HG03342 (cell line): ENCODE data around the gene FAM236D.
"Not testable (repeated sequence)": the region's sequence is repeated elsewhere in the genome, so short reads cannot be mapped to it uniquely, and the experiment has no call there.

ENCODE experiments used
- ATAC-seq: cut with Tn5 transposase; IDR thresholded peaks from one replicate; pipeline ENCODE4 v1.9.1; 2021; ENCODE audit warnings: mild to moderate bottlenecking, moderate library complexity; ENCODE audit not compliant: unreplicated experiment

Gene FAM236D

GRCh38 chrX:72808110-72808509 is at the start of gene FAM236D:
TSS of gene FAM236D (minus strand) at chrX:72808210. CDS start at chrX:72808110, 100 bp downstream.
- ATAC-seq = not testable (repeated sequence)

- not testable (repeated sequence) for ATAC-seq
Measured at GRCh38 chrX:72837532-72837931, 29.5 kb upstream of the FAM236D start.

GRCh38 chrX:72830701-72831100 is 22.7 kb upstream of the FAM236D start:
- not testable (repeated sequence) for ATAC-seq

- ATAC-seq = not testable (repeated sequence)
Measured at GRCh38 chrX:72790390-72790789, 17.6 kb downstream of the FAM236D start.

GRCh38 chrX:72788142-72788541 is 19.9 kb downstream of the FAM236D start:
- not testable (repeated sequence) for ATAC-seq

- not testable (repeated sequence) for ATAC-seq
Measured at GRCh38 chrX:72783964-72784363, 24.0 kb downstream of the FAM236D start.

GRCh38 chrX:72783365-72783936 is 24.6 kb downstream of the FAM236D start:
- not testable (repeated sequence) for ATAC-seq

GRCh38 chrX:72782560-72782959 is 25.4 kb downstream of the FAM236D start, which contains the start of gene FAM236B:
TSS of gene FAM236B (minus strand) at chrX:72782660. CDS start at chrX:72782560, 100 bp downstream.
- not testable (repeated sequence) for ATAC-seq

- not testable (repeated sequence) for ATAC-seq
Measured at GRCh38 chrX:72778146-72778545, 29.9 kb downstream of the FAM236D start.

- peak; percentile 57 for ATAC-seq
Measured at GRCh38 chrX:72777467-72777790, 30.6 kb downstream of the FAM236D start.

GRCh38 chrX:72776653-72777466 is 31.1 kb downstream of the FAM236D start, which contains the start of gene DMRTC1B:
TSS of gene DMRTC1B (plus strand) at chrX:72776890. CDS start at chrX:72845136, 68,246 bp downstream.
- ATAC-seq = peak; percentile 85

GRCh38 chrX:72760454-72760853 is 47.6 kb downstream of the FAM236D start:
- ATAC-seq = not testable (repeated sequence)
